HEK293T (cell line): Measurements from ENCODE around the gene MOSMO.

ENCODE experiments used
- CTCF ChIA-PET: fragments of 350-600 bp; formaldehyde crosslinking; extraction: SDS; loops from one replicate; lab custom pipeline; 2021; ENCODE audit warnings: antibody characterized with exemption, inconsistent platforms; lab: Yijun Ruan, JAX
- POLR2A ChIA-PET: fragments of 350-600 bp; formaldehyde crosslinking; extraction: SDS; loops from one replicate; lab custom pipeline; 2020; ENCODE audit warnings: antibody characterized with exemption, inconsistent platforms; lab: Yijun Ruan, JAX
- DNase-seq: peaks from one replicate; pipeline ENCODE4 v3.0.0; 2012; ENCODE audit warnings: mixed read lengths; ENCODE audit errors: extremely low spot score
- ARNT ChIP-seq: fragments of 450-650 bp; IDR thresholded peaks from 2 replicates; pipeline ENCODE4 v1.6.1; 2017; ENCODE audit warnings: mild to moderate bottlenecking
- BHLHE40 ChIP-seq: fragments of 450-650 bp; IDR thresholded peaks from 2 replicates; pipeline ENCODE4 v1.6.1; 2016; ENCODE audit warnings: mild to moderate bottlenecking, moderate library complexity, borderline replicate concordance
- CTBP1 ChIP-seq: fragments of 450-650 bp; IDR thresholded peaks from 2 replicates; pipeline ENCODE4 v1.6.1; 2016; ENCODE audit warnings: borderline replicate concordance
- ELF4 ChIP-seq: fragments of 450-650 bp; IDR thresholded peaks from 2 replicates; pipeline ENCODE4 v1.6.1; 2017; ENCODE audit warnings: antibody characterized with exemption
- FOXA1 ChIP-seq: fragments of 450-650 bp; IDR thresholded peaks from 2 replicates; pipeline ENCODE4 v1.6.1; 2016; ENCODE audit warnings: mild to moderate bottlenecking
- FOXK2 ChIP-seq: fragments of 450-650 bp; IDR thresholded peaks from 2 replicates; pipeline ENCODE4 v1.6.1; 2016; ENCODE audit warnings: mild to moderate bottlenecking
- FOXM1 ChIP-seq: fragments of 450-650 bp; IDR thresholded peaks from 2 replicates; pipeline ENCODE4 v1.6.1; 2017; ENCODE audit warnings: mild to moderate bottlenecking, borderline replicate concordance
- HDGF ChIP-seq: fragments of 450-650 bp; IDR thresholded peaks from 2 replicates; pipeline ENCODE4 v1.6.1; 2017; ENCODE audit warnings: antibody characterized with exemption, borderline replicate concordance
- L3MBTL2 ChIP-seq: fragments of 450-650 bp; conservative IDR thresholded peaks from 2 replicates; pipeline ENCODE4 v1.6.1; 2016; ENCODE audit warnings: mild to moderate bottlenecking
- LEF1 ChIP-seq: fragments of 450-650 bp; IDR thresholded peaks from 2 replicates; pipeline ENCODE4 v1.6.1; 2017; ENCODE audit warnings: mild to moderate bottlenecking, borderline replicate concordance
- NFRKB ChIP-seq: fragments of 450-650 bp; IDR thresholded peaks from 2 replicates; pipeline ENCODE4 v1.6.1; 2016; ENCODE audit warnings: mild to moderate bottlenecking, moderate library complexity
- SP1 ChIP-seq: fragments of 450-650 bp; IDR thresholded peaks from 2 replicates; pipeline ENCODE4 v1.6.1; 2017
- SUZ12 ChIP-seq: fragments of 450-650 bp; IDR thresholded peaks from 2 replicates; pipeline ENCODE4 v1.6.1; 2016; ENCODE audit warnings: mild to moderate bottlenecking
- TARDBP ChIP-seq: fragments of 450-650 bp; IDR thresholded peaks from 2 replicates; pipeline ENCODE4 v1.6.1; 2016
- ZNF384 ChIP-seq: fragments of 450-650 bp; IDR thresholded peaks from 2 replicates; pipeline ENCODE4 v1.6.1; 2016
- TF ChIP-seq, protein P1 (sequence below): fragments of 450-650 bp; IDR thresholded peaks from 2 replicates; pipeline ENCODE4 v1.6.1; 2016

Gene MOSMO

GRCh38 chr16:22007509-22008214 lies at the start of gene MOSMO:
MOSMO (plus strand) TSS chr16:22008111; CDS start chr16:22008302, 191 bp downstream.
- CTCF ChIA-PET: interaction anchor here (1.1 to 2.6 kb wide), 4 partner anchors 57 to 181 kb away, joined by 3 to 17 read pairs (median 6); no protein-coding TSS in a partner anchor
- POLR2A ChIA-PET: interaction anchor here (0.6 to 3.5 kb wide), 13 partner anchors 13 to 185 kb away, joined by 3 to 20 read pairs (median 4); partner anchors contain the start of gene VWA3A
- TF ChIP-seq TARDBP (no peak), ZNF384 (no peak), CTBP1 (no peak), ARNT (no peak), L3MBTL2 (no peak), LEF1 (no peak), FOXK2 (no peak), FOXM1 (no peak), BHLHE40 (no peak), SUZ12 (no peak), FOXA1 (no peak), HDGF (no peak), ELF4 (no peak), NFRKB (no peak), SP1 (no peak)
- TF ChIP-seq, protein P1, sequence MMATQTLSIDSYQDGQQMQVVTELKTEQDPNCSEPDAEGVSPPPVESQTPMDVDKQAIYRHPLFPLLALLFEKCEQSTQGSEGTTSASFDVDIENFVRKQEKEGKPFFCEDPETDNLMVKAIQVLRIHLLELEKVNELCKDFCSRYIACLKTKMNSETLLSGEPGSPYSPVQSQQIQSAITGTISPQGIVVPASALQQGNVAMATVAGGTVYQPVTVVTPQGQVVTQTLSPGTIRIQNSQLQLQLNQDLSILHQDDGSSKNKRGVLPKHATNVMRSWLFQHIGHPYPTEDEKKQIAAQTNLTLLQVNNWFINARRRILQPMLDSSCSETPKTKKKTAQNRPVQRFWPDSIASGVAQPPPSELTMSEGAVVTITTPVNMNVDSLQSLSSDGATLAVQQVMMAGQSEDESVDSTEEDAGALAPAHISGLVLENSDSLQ: no peak
- DNase-seq: peak; percentile 71

DNA sequence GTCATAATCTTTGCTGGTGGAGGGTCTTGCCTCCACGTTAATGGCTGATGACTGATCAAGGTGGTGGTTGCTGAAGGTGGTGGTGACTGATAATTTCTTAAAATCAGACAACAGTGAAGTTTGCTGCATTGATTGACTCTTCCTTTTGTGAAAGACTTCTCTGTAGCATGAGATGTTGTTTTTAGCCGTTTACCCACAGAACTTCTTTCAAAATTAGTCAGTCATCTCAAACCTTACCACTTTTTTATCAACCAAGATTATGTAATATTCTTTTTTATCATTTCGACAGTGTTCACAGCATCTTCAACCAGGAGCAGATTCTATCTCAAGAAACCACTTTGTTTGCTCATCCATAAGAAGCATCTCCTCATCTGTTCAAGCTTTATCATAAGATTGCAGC lies 48.9 kb upstream of the MOSMO start:
- ChIA-PET CTCF (no interaction called here), POLR2A (no interaction called here)
- TF ChIP-seq ARNT (no peak), ZNF384 (no peak), CTBP1 (no peak), HDGF (no peak), FOXA1 (no peak), TARDBP (no peak), NFRKB (no peak), ELF4 (no peak), FOXK2 (no peak), SP1 (no peak), BHLHE40 (no peak)
- TF ChIP-seq, protein P1: no peak
- no peak for DNase-seq

GRCh38 chr16:21962475-21962874 lies 45.4 kb upstream of the MOSMO start:
- no peak for DNase-seq
- TF ChIP-seq FOXK2: no peak
- TF ChIP-seq FOXM1: no peak
- TF ChIP-seq HDGF: no peak
- TF ChIP-seq ELF4: no peak
- TF ChIP-seq LEF1: no peak
- no peak for TF ChIP-seq NFRKB
- POLR2A ChIA-PET: no interaction called here
- CTCF ChIA-PET: no interaction called here

DNA sequence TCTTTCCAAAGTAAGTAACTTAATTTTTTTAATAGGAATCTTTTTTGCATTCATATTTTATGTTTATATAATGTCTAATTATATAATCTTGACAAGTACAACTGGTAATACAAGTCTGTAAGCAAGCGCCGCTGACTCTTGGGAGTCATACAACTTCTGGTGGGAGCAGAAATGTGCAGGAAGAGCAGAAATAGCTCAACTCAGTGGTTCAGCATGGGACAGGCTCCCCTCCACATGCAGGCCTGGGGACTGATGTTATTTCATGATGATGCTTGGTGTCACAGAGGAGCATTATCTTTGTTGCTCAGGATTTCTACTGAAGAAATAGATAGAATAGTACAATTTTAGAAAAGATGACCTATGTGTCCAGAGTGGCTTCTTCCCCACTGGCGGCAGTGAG lies 44.0 kb upstream of the MOSMO start:
- no peak for DNase-seq
- TF ChIP-seq SP1 (no peak), CTBP1 (no peak), NFRKB (no peak), HDGF (no peak), TARDBP (no peak), ARNT (no peak), FOXM1 (no peak), SUZ12 (no peak), L3MBTL2 (no peak)
- TF ChIP-seq, protein P1: no peak
- POLR2A ChIA-PET: no interaction called here
- CTCF ChIA-PET: no interaction called here

- DNase-seq: no peak
- TF ChIP-seq ZNF384 (no peak), HDGF (no peak), TARDBP (no peak)
- CTCF ChIA-PET: no interaction called here
- POLR2A ChIA-PET: no interaction called here
Observed at GRCh38 chr16:21964353-21964752, 43.6 kb upstream of the MOSMO start.

DNA sequence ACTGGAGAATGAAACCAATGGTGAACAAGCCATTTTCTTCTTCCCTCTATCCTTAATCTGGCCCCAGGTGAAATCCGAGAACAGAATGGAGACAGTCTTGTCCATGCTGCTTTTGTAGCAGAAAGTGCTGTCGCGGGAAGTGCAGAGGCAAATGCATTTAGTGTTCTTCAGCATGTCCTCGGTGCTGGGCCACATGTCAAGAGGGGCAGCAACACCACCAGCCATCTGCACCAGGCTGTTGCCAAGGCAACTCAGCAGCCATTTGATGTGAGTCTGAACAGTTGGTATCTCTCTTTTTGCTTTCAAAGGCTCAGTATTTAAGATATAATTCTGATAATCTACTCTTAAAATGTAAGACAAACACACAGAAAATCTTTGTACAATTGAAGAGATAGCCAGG lies 36.1 kb upstream of the MOSMO start:
- CTCF ChIA-PET: no interaction called here
- POLR2A ChIA-PET: no interaction called here
- TF ChIP-seq CTBP1 (no peak), SP1 (no peak), ARNT (no peak), ZNF384 (no peak), L3MBTL2 (no peak), FOXK2 (no peak)
- no peak for DNase-seq

DNA sequence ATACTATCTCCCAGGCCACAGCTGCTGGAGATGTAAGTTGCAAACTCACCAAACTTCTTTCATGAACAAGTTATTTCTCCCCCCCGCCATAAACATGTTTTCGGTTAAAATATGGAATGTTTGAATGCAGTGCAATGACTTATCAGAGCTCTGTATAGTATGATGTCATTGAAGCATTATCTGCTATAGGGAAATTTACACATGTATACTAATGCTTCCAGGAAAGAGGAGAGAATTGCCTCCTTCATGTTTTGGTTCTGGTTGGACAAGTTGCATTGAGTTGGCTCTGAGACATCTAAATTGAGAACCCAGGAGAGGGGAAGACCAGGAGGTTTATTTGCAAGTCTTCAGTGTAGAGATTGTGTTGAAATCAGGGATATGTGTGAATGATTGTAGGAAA lies 34.0 kb upstream of the MOSMO start:
- no peak for TF ChIP-seq CTBP1
- TF ChIP-seq BHLHE40: no peak
- no peak for TF ChIP-seq NFRKB
- no peak for TF ChIP-seq LEF1
- TF ChIP-seq ELF4: no peak
- TF ChIP-seq FOXK2: no peak
- no peak for TF ChIP-seq SUZ12
- no peak for TF ChIP-seq ARNT
- no peak for TF ChIP-seq ZNF384
- TF ChIP-seq FOXM1: no peak
- TF ChIP-seq SP1: no peak
- TF ChIP-seq L3MBTL2: no peak
- TF ChIP-seq, protein P1: no peak
- TF ChIP-seq HDGF: no peak
- TF ChIP-seq FOXA1: no peak
- TF ChIP-seq TARDBP: no peak
- POLR2A ChIA-PET: no interaction called here
- CTCF ChIA-PET: no interaction called here

More for the DNA sequence above, 34.0 kb upstream of the MOSMO start:
- no peak for DNase-seq
